Motor neuron (in vitro differentiated cells): ENCODE data around the gene NAPA. TPM values are rescaled to one million over a fixed set of nuclear protein-coding genes. Genes with fewer than 3 reads are reported as not detected.

Experiments used
- total RNA-seq, 8 experiments: library from RNA; unstranded; fragments of 300-600 nt; gene quantifications; 2 replicates each; pipeline versions ENCODE4 v1.2.3 to v1.2.4, GENCODE V29; 2022

Gene NAPA
- total RNA-seq, 8 experiments from 2014 or later: 65.3 to 168 (median 103) TPM

Other genes starting within 250 kb of the NAPA start
- gene INAFM1, start 240.2 kb downstream of the NAPA start, total RNA-seq: 10 to 100 TPM in 4 of 8 experiments, 1 to 10 TPM in 4; 3.4 to 17.5 (median 10.4) TPM
- gene C5AR1, start 205.2 kb downstream of the NAPA start, total RNA-seq: 10 to 100 TPM in 1 of 8 experiments, 1 to 10 TPM in 6, under 1 TPM in 1; 0.29 to 15.6 (median 2.1) TPM
- under 1 TPM in 7 of 8 experiments, not detected in 1; 0.04 to 0.36 (median 0.09) TPM for gene C5AR2, start 182.9 kb downstream of the NAPA start, total RNA-seq
- gene DHX34, start 165.7 kb downstream of the NAPA start, total RNA-seq: 10 to 100 TPM in 6 of 8 experiments, 1 to 10 TPM in 2; 9.4 to 24.5 (median 12.9) TPM
- 100 to 1,000 TPM in 4 of 8 experiments, 10 to 100 TPM in 3, 1 to 10 TPM in 1; 3.2 to 124 (median 93.2) TPM for gene MEIS3, start 95.5 kb downstream of the NAPA start, total RNA-seq
- gene SLC8A2, start 43.2 kb downstream of the NAPA start, total RNA-seq: 100 to 1,000 TPM in 2 of 8 experiments, 10 to 100 TPM in 2, 1 to 10 TPM in 4; 1.4 to 351 (median 9.7) TPM
- 10 to 100 TPM in 4 of 8 experiments, 1 to 10 TPM in 4; 5.5 to 24.9 (median 9.6) TPM for gene KPTN, start 30.8 kb downstream of the NAPA start, total RNA-seq
- gene ZNF541, start 58.1 kb upstream of the NAPA start, total RNA-seq: under 1 TPM in 4 of 8 experiments, not detected in 4; 0.04 to 0.43 (median 0.16) TPM
- gene BICRA, start 94.1 kb upstream of the NAPA start, total RNA-seq: 1 to 10 TPM; 1.6 to 9.1 (median 5.5) TPM
- gene EHD2, start 198.4 kb upstream of the NAPA start, total RNA-seq: 10 to 100 TPM in 3 of 8 experiments, 1 to 10 TPM in 4, under 1 TPM in 1; 0.38 to 43.6 (median 4.8) TPM
- gene NOP53, start 230.5 kb upstream of the NAPA start, total RNA-seq: 100 to 1,000 TPM; 106 to 243 (median 168) TPM